Mesothelial cell of epicardium (in vitro differentiated cells): ENCODE measurements around the gene P2RY2. TPM values are rescaled to one million over a fixed set of nuclear protein-coding genes. Genes with fewer than 3 reads are reported as not detected.

Experiments
- DNase-seq, 2 experiments: peaks; one replicate each; pipeline ENCODE4 v3.0.0; 2021; ENCODE audit warnings: low spot score in 2 of 2; ENCODE audit not compliant: unreplicated experiment in 2 of 2
- H3K27ac Mint-ChIP-seq: 2 replicates; pipeline ENCODE4 v1.8.0; 2021; ENCODE audit warnings: mixed read lengths
- H3K27me3 Mint-ChIP-seq: 2 replicates; pipeline ENCODE4 v1.8.0; 2021; ENCODE audit warnings: low read depth, mixed read lengths
- H3K36me3 Mint-ChIP-seq: 2 replicates; pipeline ENCODE4 v1.8.0; 2021; ENCODE audit warnings: mixed read lengths
- H3K4me1 Mint-ChIP-seq: 2 replicates; pipeline ENCODE4 v1.8.0; 2021; ENCODE audit warnings: mixed read lengths
- H3K4me3 Mint-ChIP-seq: 2 replicates; pipeline ENCODE4 v1.8.0; 2021; ENCODE audit warnings: mild to moderate bottlenecking, moderate library complexity, mixed read lengths
- H3K9me3 Mint-ChIP-seq: 2 replicates; pipeline ENCODE4 v1.8.0; 2021; ENCODE audit warnings: mixed read lengths
- total RNA-seq: library from RNA; stranded (reverse); gene quantifications from 3 replicates; pipeline ENCODE4 v1.2.1, GENCODE V29; 2021
- TF ChIP-seq, protein P1 (sequence below): fragments of 200-600 bp; sonication (generic); IDR thresholded peaks from one replicate; pipeline ENCODE4 v1.5.0; 2021; ENCODE audit warnings: antibody characterized with exemption; ENCODE audit not compliant: unreplicated experiment

Gene P2RY2
- total RNA-seq, 1 donor from 2014 or later, result 4.5 TPM

DNA sequence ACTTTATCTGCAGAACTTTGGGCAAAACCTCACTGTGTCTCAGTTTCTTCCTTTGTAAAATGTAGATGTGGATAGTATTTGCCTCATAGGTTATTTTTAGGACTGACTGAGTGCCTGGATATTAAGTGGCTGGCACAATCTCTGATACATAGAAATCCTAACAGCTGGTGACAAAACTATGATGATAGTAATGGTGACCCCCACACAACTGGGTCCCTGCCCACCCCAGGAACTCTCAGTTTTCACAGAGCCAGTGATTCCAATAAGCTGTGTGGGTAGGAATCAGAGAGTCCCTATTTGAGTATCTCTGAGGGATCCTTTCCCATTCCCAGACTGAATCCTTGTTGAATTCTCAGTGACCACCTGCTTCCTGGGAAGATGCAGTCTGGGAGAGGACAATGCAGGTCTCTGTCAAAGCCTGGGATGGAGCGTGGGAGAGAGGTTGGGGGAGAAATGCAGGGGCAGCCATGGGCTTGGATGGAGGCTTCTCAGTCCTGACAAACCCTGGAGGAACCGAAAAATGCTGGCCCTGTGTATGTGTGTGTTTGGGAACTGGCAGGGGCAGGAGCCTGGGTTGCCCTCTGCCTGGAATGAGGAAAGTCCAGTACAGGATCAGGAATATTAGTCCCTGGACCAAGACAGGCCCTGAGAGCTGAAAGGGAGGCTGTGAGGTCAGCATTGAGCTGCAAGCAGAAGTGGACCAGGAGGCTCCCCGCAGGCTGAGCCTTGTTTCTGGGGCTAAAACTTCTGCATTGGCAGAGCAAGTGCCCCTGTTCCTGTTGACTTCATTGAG, 48.0 kb downstream of the P2RY2 start:
- Mint-ChIP-seq H3K4me1 (peaks cover 20% of the 10 kb centered on the region), H3K9me3 (peaks cover 6% of the 10 kb centered on the region), H3K27me3 (peaks cover 37% of the 10 kb centered on the region), H3K4me3 (no peak overlapping the region), H3K27ac (no peak overlapping the region), H3K36me3 (no peaks in the 10 kb centered on the region)
- TF ChIP-seq, protein P1, sequence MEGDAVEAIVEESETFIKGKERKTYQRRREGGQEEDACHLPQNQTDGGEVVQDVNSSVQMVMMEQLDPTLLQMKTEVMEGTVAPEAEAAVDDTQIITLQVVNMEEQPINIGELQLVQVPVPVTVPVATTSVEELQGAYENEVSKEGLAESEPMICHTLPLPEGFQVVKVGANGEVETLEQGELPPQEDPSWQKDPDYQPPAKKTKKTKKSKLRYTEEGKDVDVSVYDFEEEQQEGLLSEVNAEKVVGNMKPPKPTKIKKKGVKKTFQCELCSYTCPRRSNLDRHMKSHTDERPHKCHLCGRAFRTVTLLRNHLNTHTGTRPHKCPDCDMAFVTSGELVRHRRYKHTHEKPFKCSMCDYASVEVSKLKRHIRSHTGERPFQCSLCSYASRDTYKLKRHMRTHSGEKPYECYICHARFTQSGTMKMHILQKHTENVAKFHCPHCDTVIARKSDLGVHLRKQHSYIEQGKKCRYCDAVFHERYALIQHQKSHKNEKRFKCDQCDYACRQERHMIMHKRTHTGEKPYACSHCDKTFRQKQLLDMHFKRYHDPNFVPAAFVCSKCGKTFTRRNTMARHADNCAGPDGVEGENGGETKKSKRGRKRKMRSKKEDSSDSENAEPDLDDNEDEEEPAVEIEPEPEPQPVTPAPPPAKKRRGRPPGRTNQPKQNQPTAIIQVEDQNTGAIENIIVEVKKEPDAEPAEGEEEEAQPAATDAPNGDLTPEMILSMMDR, result no peak
- DNase-seq, result no peak

DNA sequence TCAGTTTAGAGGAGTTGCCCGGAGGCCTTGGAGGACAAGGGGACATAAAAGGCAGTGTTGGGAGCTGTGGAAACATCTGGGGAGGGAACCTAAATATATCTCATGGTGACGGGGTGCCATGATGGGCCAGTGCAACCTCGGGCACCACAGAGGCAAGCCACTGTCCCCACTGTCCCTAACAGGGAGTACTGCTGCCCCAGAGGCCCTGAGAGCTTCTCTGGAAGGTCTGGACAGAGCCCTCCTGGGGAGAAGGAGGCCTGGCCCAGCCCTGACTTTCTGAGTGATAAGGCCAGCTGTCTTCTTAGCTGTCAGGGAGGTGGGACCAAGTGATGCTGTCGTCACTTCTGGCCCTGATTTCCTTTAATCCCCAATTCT, 48.6 kb downstream of the P2RY2 start:
- peaks cover 26% of the 10 kb centered on the region for H3K4me1 Mint-ChIP-seq
- peaks cover 43% of the 10 kb centered on the region for H3K27me3 Mint-ChIP-seq
- peaks cover 6% of the 10 kb centered on the region for H3K9me3 Mint-ChIP-seq
- no peak overlapping the region for H3K27ac Mint-ChIP-seq
- H3K36me3 Mint-ChIP-seq, result no peaks in the 10 kb centered on the region
- TF ChIP-seq, protein P1, result no peak
- H3K4me3 Mint-ChIP-seq, result no peak overlapping the region
- no peak for DNase-seq

DNA sequence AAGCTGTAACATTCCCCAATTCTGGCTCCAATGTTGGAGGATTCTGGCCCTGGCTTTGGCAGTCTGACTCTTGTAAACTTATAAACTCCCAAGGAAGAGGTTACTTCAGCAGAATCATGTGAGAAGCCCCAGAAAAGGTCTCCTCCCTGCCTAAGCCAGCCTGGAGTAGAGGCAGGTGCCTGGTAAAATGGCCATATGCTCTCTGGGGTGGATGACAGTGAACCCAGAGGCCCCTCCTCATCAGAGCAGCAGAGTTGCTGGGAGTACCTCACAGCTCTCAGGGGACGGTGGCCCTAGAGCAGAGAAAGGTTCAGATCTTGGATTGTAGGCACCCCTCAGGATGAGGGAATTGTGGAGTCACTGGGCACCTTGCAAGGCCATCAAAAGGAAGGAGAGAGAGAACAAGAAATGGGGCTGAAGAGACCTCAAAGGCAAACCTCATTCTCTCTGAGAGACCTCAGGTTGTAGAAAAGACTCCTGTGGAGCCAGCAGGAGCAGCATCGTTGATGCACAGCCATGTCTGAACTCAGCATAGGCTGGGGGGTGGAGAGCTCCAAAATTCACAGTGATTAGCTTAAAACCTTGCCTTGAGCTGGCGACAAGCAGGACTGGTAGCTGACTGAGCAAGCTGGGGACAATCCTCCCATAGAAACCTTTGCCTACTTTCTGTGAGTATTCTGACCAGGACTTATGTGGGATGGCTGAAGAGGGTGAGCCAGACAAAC, 49.2 kb downstream of the P2RY2 start:
- Mint-ChIP-seq H3K9me3 (peaks cover 4% of the 10 kb centered on the region), H3K27ac (no peak overlapping the region), H3K4me1 (peaks cover 30% of the 10 kb centered on the region), H3K27me3 (peaks cover 49% of the 10 kb centered on the region), H3K36me3 (no peaks in the 10 kb centered on the region), H3K4me3 (no peak overlapping the region)
- no peak for DNase-seq
- TF ChIP-seq, protein P1, result no peak

DNA sequence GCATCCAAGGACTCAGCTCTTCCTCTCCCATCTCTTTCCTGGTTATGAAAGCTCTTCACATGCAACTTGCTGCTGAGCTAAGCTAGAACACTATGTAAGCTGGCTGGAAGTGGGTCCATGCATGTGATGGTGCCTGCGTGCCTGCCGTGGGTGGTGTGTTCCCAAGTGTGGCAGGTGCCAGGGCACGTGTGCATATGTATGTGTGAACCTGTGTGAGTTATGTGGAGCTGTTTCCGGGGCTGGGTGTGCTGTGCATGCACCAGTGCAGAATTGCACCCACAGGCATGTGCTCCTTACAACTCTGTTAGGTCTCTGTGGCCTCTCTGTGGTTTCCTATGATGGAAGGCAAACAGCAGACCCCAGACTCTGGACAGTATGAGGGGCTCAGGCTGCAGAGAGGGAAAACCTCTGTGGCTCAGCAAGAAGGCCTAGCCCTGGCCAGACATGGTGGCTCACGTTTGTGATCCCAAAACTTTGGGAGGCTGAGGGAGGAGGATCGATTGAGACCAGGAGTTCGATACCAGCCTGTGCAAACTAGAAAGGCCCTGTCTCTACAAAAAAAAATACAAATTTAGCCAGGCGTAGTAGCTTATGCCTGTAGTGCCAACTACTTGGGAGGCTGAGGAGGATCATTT, 49.9 kb downstream of the P2RY2 start:
- no peak for DNase-seq
- Mint-ChIP-seq H3K27me3 (peaks cover 53% of the 10 kb centered on the region), H3K27ac (no peak overlapping the region), H3K9me3 (no peaks in the 10 kb centered on the region), H3K4me1 (peaks cover 32% of the 10 kb centered on the region), H3K4me3 (no peak overlapping the region), H3K36me3 (no peaks in the 10 kb centered on the region)
- TF ChIP-seq, protein P1, result no peak

DNA sequence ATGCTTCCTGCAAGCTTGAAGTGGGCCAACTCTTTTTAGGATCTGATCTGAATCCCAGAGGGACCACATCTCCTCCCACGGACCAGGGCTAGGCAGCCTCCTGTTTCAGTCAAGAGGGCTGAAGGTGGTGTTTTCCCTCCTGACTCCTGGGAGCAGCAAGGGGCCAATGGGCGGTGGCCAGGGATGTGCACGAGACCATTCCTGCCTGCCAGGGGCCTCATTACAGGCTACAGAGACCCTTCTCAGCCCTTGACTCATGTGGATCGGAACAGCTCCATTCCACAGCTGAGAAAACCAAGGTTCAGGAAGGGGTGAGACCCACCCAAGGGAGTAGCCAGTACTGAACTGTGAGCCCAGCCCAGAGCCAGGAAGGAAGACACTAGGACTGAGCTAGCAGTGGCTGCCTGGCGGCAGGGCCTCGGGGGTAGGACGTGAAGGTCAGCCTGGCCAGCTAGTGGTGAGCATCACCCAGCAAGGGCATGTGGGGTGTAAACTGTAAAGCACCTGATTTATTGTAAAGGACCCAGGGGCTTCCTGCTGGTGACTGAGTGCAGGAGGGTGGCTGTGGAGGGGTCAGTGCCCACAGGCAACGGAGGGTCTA, 50.7 kb downstream of the P2RY2 start:
- Mint-ChIP-seq H3K4me1 (peaks cover 34% of the 10 kb centered on the region), H3K9me3 (no peaks in the 10 kb centered on the region), H3K36me3 (no peaks in the 10 kb centered on the region), H3K27ac (no peak overlapping the region), H3K27me3 (peaks cover 52% of the 10 kb centered on the region), H3K4me3 (no peak overlapping the region)
- DNase-seq, result no peak
- TF ChIP-seq, protein P1, result no peak
